Glomerular visceral epithelial cell (primary cell): ENCODE data around the gene ACTR1B.
"Not testable (repeated sequence)": the region's sequence is repeated elsewhere in the genome, so short reads cannot be mapped to it uniquely, and the experiment has no call there.

Experiments
- DNase-seq: peaks from one replicate; pipeline ENCODE4 v3.0.0-alpha.2; 2016; ENCODE audit errors: extremely low spot score

The ACTR1B gene

DNA sequence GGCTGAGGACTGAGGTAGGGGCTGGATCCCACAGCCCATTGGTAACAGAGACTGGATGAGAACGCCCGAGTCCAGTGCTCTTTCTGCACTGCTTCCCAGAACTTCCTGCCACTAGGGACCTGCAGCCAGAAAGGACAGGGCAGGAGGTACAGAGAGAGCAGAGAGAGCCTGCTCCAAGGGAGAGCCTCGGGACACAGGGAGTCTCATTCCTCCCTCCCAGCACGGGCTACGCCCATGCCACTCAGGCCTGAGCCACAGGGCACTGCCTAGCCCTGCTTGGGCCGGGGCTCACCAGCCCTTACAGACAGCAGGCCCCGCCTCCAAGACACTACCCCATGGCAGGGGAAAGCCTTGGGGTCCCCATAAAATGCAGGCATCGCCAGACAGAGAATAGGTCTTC lies 48.1 kb downstream of the ACTR1B start:
- not testable (repeated sequence) for DNase-seq

DNA sequence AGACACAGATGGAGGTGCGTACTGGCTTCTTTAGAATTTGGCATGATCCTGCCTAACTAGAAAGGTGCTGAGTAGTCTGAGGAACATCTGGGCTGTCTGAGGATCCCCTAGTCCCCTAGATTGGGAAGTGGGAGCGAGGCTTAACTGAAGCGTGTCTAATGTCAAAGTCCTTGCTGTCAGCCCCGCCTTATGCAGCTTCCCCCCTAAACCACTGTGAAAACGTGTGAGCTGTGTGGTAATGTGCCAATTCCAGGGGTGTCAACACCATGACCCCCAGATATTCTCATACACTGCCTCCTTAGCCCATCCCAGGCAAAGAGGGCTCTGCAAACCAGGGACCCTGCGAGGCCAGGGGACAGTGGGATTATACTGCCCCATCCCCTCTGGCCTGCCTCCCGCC lies 51.9 kb downstream of the ACTR1B start:
- DNase-seq, result not testable (repeated sequence)

DNA sequence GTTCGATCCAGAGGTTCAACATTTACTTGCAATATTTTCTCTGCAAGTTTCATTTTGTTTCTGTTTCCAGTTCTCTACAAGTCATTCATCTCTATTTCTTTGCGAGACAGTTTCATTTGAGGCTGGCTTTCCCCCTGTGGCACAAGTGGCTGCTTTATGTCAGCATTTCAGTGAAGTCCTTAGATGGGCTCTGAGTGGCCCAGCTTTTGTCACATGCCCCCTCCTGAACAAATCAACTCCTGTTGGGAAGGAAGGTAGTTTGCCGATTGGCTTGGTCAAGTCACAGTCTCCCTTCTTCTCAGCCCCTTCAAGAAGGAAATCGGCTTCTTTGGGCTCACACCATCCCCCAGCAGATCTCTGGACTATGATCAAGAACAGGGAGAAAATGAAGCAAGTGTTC lies 55.1 kb downstream of the ACTR1B start:
- DNase-seq, result not testable (repeated sequence)
